GM21381 (cell line): ENCODE measurements around the gene LTV1.
A peak's percentile ranks its signal among the peaks of the same experiment; 100 is the strongest.
"Not testable (repeated sequence)": the region's sequence is repeated elsewhere in the genome, so short reads cannot be mapped to it uniquely, and the experiment has no call there.

Source experiments
- ATAC-seq: cut with Tn5 transposase; IDR thresholded peaks from one replicate; pipeline ENCODE4 v1.9.1; 2021; ENCODE audit warnings: mild to moderate bottlenecking, moderate library complexity; ENCODE audit not compliant: unreplicated experiment

Gene LTV1

GRCh38 chr6:143842902-143843676, at the start of gene LTV1:
TSS of gene LTV1 (plus strand) at chr6:143843338. CDS start at chr6:143843478, 140 bp downstream.
- peak; percentile 100 for ATAC-seq

- ATAC-seq: not testable (repeated sequence)
Observed at GRCh38 chr6:143796551-143796950, 46.6 kb upstream of the LTV1 start.

GRCh38 chr6:143798487-143798886, 44.7 kb upstream of the LTV1 start:
- not testable (repeated sequence) for ATAC-seq

- no peak for ATAC-seq
Observed at GRCh38 chr6:143802833-143803565, 40.1 kb upstream of the LTV1 start.

GRCh38 chr6:143803769-143804568, 39.2 kb upstream of the LTV1 start:
- no peak for ATAC-seq

- ATAC-seq: no peak
Observed at GRCh38 chr6:143804835-143805239, 38.3 kb upstream of the LTV1 start.

GRCh38 chr6:143806282-143807102, 36.6 kb upstream of the LTV1 start:
- ATAC-seq: no peak

- no peak for ATAC-seq
Observed at GRCh38 chr6:143807103-143807772, 35.9 kb upstream of the LTV1 start.

- no peak for ATAC-seq
Observed at GRCh38 chr6:143810745-143811144, 32.4 kb upstream of the LTV1 start.

GRCh38 chr6:143811501-143812157, 31.5 kb upstream of the LTV1 start:
- ATAC-seq: no peak

- ATAC-seq: no peak
Observed at GRCh38 chr6:143817621-143818020, 25.5 kb upstream of the LTV1 start.

GRCh38 chr6:143821359-143821758, 21.8 kb upstream of the LTV1 start:
- no peak for ATAC-seq

GRCh38 chr6:143822584-143823024, 20.5 kb upstream of the LTV1 start:
- ATAC-seq: no peak

GRCh38 chr6:143823548-143823947, 19.6 kb upstream of the LTV1 start:
- ATAC-seq: no peak

GRCh38 chr6:143828572-143828971, 14.6 kb upstream of the LTV1 start:
- no peak for ATAC-seq

GRCh38 chr6:143836150-143836549, 7.0 kb upstream of the LTV1 start:
- ATAC-seq: no peak

GRCh38 chr6:143838395-143838794, 4.7 kb upstream of the LTV1 start:
- ATAC-seq: no peak

GRCh38 chr6:143839196-143839595, 3.9 kb upstream of the LTV1 start:
- ATAC-seq: no peak

GRCh38 chr6:143840595-143841265, 2.4 kb upstream of the LTV1 start:
- no peak for ATAC-seq
